ENCODE results near the gene FRMD4A.
"Not testable (repeated sequence)": the region's sequence is repeated elsewhere in the genome, so short reads cannot be mapped to it uniquely, and the experiment has no call there.

Gene FRMD4A

GRCh38 chr10:13868528-13869294 lies 462.0 kb downstream of the FRMD4A start:
- Histone ChIP-seq H3K27ac (no peak overlapping the region), H3K27me3 (no peaks in the 10 kb centered on the region), H3K36me3 (no peaks in the 10 kb centered on the region), H3K4me3 (ENCODE audit: low read depth in 1 of 2, low read length in 1 of 2) (no peak overlapping the region), H3K9me3 (no peaks in the 10 kb centered on the region), H3K4me1 (ENCODE audit: control insufficient read depth in 1 of 2, insufficient read depth in 1 of 2, low read depth in 1 of 2, low read length in 1 of 2) (peaks cover 14 to 15% of the 10 kb centered on the region in 2 experiments)
- no peak for TF ChIP-seq CTCF (IDR thresholded peaks at IDR 0.05)

DNA sequence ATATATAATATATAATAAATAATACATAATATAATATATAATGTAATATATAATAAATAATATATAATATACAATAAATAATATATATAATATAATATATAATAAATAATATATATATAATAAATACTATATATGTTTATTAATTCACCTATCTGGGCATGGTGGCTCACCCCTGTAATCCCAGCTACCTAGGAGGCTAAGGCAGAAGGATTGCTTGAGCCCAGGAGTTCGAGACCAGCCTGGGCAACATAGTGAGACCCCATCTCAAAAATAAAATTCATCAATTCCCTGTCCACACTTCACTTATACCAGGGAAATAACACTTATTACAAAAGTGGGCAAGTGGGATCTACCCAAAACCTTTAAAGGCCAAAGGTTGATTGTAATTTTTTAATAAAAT lies 462.9 kb downstream of the FRMD4A start:
- Histone ChIP-seq H3K4me3 (ENCODE audit: low read depth in 1 of 2, low read length in 1 of 2) (no peak overlapping the region), H3K36me3 (no peaks in the 10 kb centered on the region), H3K4me1 (ENCODE audit: control insufficient read depth in 1 of 2, insufficient read depth in 1 of 2, low read depth in 1 of 2, low read length in 1 of 2) (peaks cover 8 to 9% of the 10 kb centered on the region in 2 experiments), H3K27ac (no peak overlapping the region), H3K9me3 (no peaks in the 10 kb centered on the region), H3K27me3 (no peaks in the 10 kb centered on the region)
- no peak for TF ChIP-seq CTCF (IDR thresholded peaks at IDR 0.05)

DNA sequence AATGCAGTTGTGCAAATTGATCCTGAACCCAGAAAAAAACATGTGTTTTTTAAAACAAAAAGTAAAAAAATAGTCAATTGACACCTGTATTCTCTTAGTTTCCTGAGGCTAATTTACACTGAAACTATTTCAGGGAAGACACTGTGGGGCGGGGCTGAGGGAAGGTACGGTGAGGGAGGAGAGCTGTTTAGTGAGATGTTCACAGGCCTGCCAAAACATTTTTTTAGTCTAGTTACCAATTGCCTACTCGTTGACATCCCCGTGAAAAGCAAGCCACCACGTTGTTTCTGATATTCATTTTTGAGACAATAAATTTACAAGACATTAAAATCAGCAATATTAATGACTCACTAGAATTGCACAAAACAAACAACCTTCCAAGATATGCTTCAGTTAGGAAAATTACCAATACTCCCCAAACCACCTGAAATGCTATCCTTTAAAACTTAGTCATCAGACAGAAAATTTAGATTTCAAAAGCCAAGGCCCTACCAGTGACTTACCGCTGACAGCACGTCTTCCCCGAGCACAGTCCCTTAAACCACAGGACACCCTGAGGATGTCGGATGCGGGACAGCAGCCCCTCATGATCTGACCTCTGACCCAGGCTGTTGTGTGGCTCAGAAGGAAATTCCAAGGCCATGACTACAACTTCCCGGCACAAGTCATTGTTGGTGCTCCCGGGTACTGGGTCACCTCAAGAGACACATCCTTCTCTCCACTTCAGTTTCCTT lies 464.8 kb downstream of the FRMD4A start:
- Histone ChIP-seq H3K4me1 (ENCODE audit: control insufficient read depth in 1 of 2, insufficient read depth in 1 of 2, low read depth in 1 of 2, low read length in 1 of 2) (no peaks in the 10 kb centered on the region), H3K4me3 (ENCODE audit: low read depth in 1 of 2, low read length in 1 of 2) (no peak overlapping the region), H3K27ac (no peak overlapping the region), H3K27me3 (no peaks in the 10 kb centered on the region), H3K36me3 (no peaks in the 10 kb centered on the region), H3K9me3 (no peaks in the 10 kb centered on the region)
- no peak for TF ChIP-seq CTCF (IDR thresholded peaks at IDR 0.05)

- H3K27ac ChIP-seq; H3K27me3 ChIP-seq; H3K4me1 ChIP-seq (ENCODE audit: control insufficient read depth in 1 of 2, insufficient read depth in 1 of 2, low read depth in 1 of 2, low read length in 1 of 2); H3K36me3 ChIP-seq; H3K4me3 ChIP-seq (ENCODE audit: low read depth in 1 of 2, low read length in 1 of 2); H3K9me3 ChIP-seq: not testable (repeated sequence)
Measured at GRCh38 chr10:13865220-13865619, 465.5 kb downstream of the FRMD4A start.

DNA sequence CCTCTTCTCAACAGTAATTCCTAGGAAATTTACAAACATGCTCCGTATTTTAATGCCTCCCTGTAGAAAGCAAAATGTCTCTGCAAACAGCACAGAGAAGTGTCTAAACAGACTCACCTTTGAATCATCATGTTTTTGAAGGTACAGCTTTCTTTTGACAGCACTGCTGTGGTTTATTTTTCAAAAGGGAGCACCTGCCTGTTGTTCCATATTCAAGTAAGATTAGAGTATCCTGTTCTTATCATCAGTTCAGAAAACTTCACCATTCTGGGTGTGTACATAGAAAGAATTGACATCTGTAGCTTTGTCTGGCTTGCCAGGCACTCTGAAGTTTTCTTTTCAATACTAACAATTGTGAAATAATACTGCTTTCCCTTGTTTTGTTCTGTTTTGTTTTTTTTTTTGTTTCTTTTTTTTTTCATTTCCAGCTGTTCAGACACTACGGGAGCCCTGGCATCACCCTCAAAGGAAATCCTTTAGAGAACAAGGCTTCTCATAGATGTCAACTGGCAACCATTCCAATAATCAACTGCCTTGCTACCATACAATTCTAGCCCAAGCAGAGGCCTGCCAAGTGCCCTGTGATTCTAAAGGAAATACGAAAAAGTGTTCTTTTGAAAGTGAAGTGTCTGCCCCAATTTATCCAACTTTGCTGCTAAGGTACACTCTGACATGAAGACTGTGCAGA lies 468.0 kb downstream of the FRMD4A start:
- H3K36me3 ChIP-seq: no peaks in the 10 kb centered on the region
- no peak overlapping the region for H3K4me3 ChIP-seq (ENCODE audit: low read depth in 1 of 2, low read length in 1 of 2)
- H3K27me3 ChIP-seq: no peaks in the 10 kb centered on the region
- H3K9me3 ChIP-seq: no peaks in the 10 kb centered on the region
- H3K27ac ChIP-seq: no peak overlapping the region
- H3K4me1 ChIP-seq (ENCODE audit: control insufficient read depth in 1 of 2, insufficient read depth in 1 of 2, low read depth in 1 of 2, low read length in 1 of 2): no peaks in the 10 kb centered on the region
- no peak for TF ChIP-seq CTCF (IDR thresholded peaks at IDR 0.05)

DNA sequence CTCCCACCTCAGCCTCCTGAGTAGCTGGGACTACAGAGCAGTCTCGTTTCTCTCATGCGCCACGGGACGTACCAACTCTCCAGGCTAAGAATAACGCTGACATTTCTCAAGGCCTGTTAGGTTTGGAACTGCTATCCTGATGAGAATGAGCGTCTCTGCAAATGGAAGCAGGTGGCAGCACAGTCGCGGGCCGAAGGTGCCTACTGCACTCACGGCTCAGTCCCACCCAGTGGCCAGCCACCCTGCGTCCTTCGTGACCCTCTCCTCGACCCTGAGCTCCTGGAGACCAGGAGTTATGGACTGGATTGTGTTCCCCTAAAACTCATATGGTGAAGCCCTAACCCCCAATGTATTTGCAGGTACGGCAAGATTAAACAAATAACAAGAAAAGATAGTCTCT lies 469.8 kb downstream of the FRMD4A start:
- no peak overlapping the region for H3K27ac ChIP-seq
- H3K36me3 ChIP-seq: no peaks in the 10 kb centered on the region
- TF ChIP-seq CTCF (IDR thresholded peaks at IDR 0.05): no peak
- H3K9me3 ChIP-seq: no peaks in the 10 kb centered on the region
- H3K4me3 ChIP-seq (ENCODE audit: low read depth in 1 of 2, low read length in 1 of 2): no peak overlapping the region
- no peaks in the 10 kb centered on the region for H3K4me1 ChIP-seq (ENCODE audit: control insufficient read depth in 1 of 2, insufficient read depth in 1 of 2, low read depth in 1 of 2, low read length in 1 of 2)
- no peaks in the 10 kb centered on the region for H3K27me3 ChIP-seq
